AG04449 (cell line): ENCODE data around the gene CSRP1.

Experiments used
- CTCF ChIA-PET: fragments of 350-600 bp; formaldehyde crosslinking; extraction: SDS; loops from one replicate; lab custom pipeline; 2021; ENCODE audit warnings: antibody characterized with exemption; lab: Yijun Ruan, JAX
- POLR2A ChIA-PET: fragments of 400-600, 350-600 bp; formaldehyde crosslinking; extraction: SDS; loops from one replicate; lab custom pipeline; 2020; ENCODE audit warnings: antibody characterized with exemption, inconsistent platforms; lab: Yijun Ruan, JAX
- DNase-seq: peaks from one replicate; pipeline ENCODE4 v3.0.0-alpha.2; 2010; ENCODE audit warnings: low read depth, low spot score
- H3K4me3 ChIP-seq: 2 replicates; pipeline ENCODE4 v1.5.1; 2011; ENCODE audit warnings: low read depth, mild to moderate bottlenecking, control low read depth, low read length
- CTCF ChIP-seq: IDR thresholded peaks from one replicate; pipeline ENCODE4 v1.5.1; 2011; ENCODE audit warnings: mild to moderate bottlenecking, moderate library complexity, low read length, control low read depth, inconsistent platforms; ENCODE audit not compliant: insufficient read depth; ENCODE audit errors: missing control alignments

CSRP1 gene

GRCh38 chr1:201483373-201483949 is 23.5 kb downstream of the CSRP1 start:
- H3K4me3 ChIP-seq, result no peak overlapping the region
- no peak for DNase-seq
- POLR2A ChIA-PET, result interaction anchor here (1.1 kb wide), 1 partner anchor 35 kb away, joined by 3 read pairs; no protein-coding TSS in a partner anchor
- CTCF ChIA-PET, result interaction anchor here (0.8 to 34.5 kb wide), 10 partner anchors 14 to 76 kb away, joined by 3 to 1139 read pairs (median 8); partner anchors contain the start of genes CSRP1 and PHLDA3
- TF ChIP-seq CTCF, result no peak

GRCh38 chr1:201482755-201483154 is 24.2 kb downstream of the CSRP1 start:
- DNase-seq, result no peak
- CTCF ChIA-PET, result interaction anchor here (0.7 to 34.5 kb wide), 14 partner anchors 14 to 413 kb away, joined by 3 to 1139 read pairs (median 6); partner anchors contain the start of genes CSRP1 and PHLDA3

GRCh38 chr1:201481761-201482493 is 25.0 kb downstream of the CSRP1 start:
- TF ChIP-seq CTCF, result peak; percentile 93
- CTCF ChIA-PET, result interaction anchor here (0.7 to 34.5 kb wide), 24 partner anchors 10 to 413 kb away, joined by 3 to 1139 read pairs (median 6); partner anchors contain the start of genes CSRP1 and PHLDA3
- H3K4me3 ChIP-seq, result no peak overlapping the region; the same call in 1 of the 2 replicates
- DNase-seq, result no peak
- POLR2A ChIA-PET, result interaction anchor here (1.0 to 2.4 kb wide), 5 partner anchors 9 to 34 kb away, joined by 3 to 11 read pairs (median 4); partner anchors contain the start of gene CSRP1

More at GRCh38 chr1:201482755-201483154, 24.2 kb downstream of the CSRP1 start:
- TF ChIP-seq CTCF, result no peak
- no peak overlapping the region for H3K4me3 ChIP-seq
- POLR2A ChIA-PET, result interaction anchor here (1.0 to 2.4 kb wide), 4 partner anchors 9 to 35 kb away, joined by 3 to 11 read pairs (median 4); no protein-coding TSS in a partner anchor

- no peak for DNase-seq
- TF ChIP-seq CTCF, result no peak
- ChIA-PET POLR2A (interaction anchor here (1.7 to 2.7 kb wide), 3 partner anchors 12 to 32 kb away, joined by 7 to 11 read pairs (median 11); partner anchors contain the start of genes CSRP1 and PHLDA3), CTCF (interaction anchor here (0.9 to 34.5 kb wide), 17 partner anchors 9 to 134 kb away, joined by 3 to 1139 read pairs (median 7); partner anchors contain the start of genes CSRP1 and PHLDA3)
- peak overlapping the region; percentile 8; the same call in 1 of the 2 replicates for H3K4me3 ChIP-seq
Observed at GRCh38 chr1:201481004-201481380, 25.9 kb downstream of the CSRP1 start.

- ChIA-PET POLR2A (interaction anchor here (1.4 to 2.7 kb wide), 4 partner anchors 11 to 33 kb away, joined by 6 to 11 read pairs (median 9); partner anchors contain the start of genes CSRP1 and PHLDA3), CTCF (interaction anchor here (0.8 to 34.5 kb wide), 18 partner anchors 8 to 134 kb away, joined by 3 to 1139 read pairs (median 7); partner anchors contain the start of genes CSRP1 and PHLDA3)
- TF ChIP-seq CTCF, result no peak
- no peak for DNase-seq
- H3K4me3 ChIP-seq, result peak overlapping the region; percentile 8; the same call in 1 of the 2 replicates
Observed at GRCh38 chr1:201480231-201481003, 26.5 kb downstream of the CSRP1 start.
